ENCODE measurements around the gene FTCD.
"Not testable (repeated sequence)": the region's sequence is repeated elsewhere in the genome, so short reads cannot be mapped to it uniquely, and the experiment has no call there.

Gene FTCD

DNA sequence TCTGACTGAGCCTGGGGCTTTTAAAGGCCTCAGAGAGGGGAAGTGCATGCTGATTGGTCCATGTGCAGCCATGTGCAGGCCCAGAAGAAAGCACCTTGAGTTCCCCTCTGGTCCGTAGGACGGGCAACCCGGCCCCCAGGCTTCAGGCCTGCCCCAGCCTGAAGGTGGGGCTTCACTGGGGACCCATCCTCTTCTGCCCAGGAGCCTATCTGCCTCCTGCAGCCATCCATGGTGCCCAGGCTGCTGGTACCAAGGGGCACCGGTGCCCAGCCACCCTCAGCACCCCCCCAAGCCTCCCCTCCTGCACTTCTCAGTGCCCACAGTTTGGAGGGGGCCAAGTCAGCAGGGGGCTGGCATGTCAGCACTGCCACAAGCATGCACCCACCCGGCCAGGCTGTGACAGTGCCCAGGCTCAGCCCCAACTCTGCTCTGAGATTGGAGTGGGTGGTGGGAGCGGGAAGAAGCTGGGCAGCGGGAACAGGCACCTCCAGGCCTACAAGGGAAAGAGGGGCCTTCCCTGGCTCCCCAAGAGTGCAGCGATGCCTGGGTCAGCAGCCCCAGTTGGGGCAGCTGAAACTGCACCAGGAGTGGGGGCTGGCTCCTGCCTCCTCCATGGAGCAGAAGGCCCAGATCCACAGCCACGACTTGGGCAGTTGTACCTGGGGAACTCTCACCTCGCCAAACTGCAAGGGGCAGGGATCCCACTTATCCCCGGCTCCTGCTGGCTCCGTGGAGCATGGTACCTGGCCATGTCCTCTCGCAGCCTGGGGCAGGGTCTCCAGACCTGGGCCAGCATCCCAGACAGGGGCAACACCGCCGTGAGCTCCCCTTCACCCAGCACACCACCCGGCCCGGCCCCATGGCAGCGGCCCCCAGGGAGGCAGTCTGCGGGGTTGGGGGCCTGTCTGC lies 45.8 kb downstream of the FTCD start:
- DNase-seq (ENCODE audit: low spot score) = no peak

DNA sequence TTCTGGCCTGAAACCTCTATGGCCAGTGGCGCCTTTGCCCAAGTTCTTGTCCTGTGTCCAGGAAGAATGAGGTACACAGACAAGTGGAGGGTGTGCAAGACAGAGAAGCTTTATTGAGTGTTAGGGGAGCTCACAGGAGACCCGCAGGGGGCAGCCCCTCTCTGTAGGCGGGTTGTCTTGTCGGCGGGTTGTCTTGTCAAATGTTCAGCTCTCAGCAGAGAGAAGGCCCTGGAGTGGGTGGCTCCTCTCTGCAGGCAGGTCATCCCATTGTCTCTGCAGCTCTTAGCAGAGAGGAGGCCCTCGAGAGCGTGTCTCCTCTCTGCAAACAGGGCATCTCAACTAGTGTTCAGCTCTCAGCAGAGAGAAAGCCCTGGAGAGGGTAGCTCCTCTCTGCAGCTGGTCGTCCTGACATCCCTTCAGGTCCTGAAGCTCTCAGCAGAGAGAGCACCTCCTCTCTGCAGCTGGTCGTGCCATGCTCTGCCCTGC lies 46.5 kb downstream of the FTCD start:
- no peak for DNase-seq (ENCODE audit: low spot score)

DNA sequence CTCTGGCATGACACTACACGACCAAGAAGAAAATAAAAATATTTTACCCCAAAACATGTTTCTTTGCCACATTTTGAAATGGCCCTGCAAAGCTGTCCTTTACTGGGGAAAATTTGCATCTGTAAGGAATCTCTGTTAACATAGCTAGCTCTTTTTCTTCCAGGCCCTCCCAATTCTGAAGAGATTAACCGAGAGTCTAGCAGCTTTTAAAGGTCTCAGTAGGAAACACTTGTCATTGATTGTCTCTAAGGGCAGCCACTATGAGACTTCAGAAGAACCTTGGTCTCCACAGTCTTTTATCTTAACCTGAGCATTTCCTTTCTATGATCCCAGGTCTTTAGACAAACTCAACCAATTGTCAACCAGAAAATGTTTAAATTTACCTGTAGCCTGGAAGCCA lies 48.0 kb downstream of the FTCD start:
- not testable (repeated sequence) for DNase-seq (ENCODE audit: low spot score)

DNA sequence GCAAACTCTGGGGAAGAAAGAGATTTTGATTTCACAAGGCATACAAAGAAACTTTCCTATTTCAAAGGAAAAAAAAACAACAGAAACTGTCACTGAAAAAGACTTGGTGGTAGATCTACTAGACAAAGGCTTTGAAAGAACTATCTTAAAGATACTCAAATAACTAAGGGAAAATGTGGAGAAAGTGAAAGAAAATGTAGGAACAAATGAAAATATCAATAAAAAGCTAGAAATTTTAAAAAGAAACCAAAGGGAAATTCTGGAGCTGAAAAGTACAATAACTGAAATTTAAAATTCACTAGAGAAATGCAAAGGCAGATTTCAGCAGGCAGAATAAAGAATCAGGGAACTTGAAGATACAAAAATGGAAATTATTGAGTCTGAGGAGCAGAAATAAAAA lies 51.3 kb downstream of the FTCD start:
- DNase-seq (ENCODE audit: low spot score) = no peak

DNA sequence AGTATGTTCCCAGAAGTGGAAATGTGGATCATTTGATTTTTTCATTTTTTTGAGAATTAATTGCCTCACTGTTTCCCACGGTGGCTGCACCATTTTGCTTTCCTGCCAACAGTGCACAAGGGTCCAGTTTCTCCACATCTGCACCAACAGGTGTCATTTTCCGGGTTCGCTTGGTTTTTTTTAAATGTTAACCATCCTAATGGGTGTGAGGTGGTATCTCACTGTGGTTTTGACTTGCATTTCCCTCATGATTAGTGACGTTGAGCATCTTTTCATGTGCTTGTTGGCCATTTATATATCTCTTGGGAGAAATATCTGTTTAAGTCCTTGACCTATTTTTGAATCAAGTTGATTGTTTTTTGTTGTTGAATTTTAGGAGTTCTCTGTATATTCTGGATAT lies 54.5 kb downstream of the FTCD start:
- no peak for DNase-seq (ENCODE audit: low spot score)

DNA sequence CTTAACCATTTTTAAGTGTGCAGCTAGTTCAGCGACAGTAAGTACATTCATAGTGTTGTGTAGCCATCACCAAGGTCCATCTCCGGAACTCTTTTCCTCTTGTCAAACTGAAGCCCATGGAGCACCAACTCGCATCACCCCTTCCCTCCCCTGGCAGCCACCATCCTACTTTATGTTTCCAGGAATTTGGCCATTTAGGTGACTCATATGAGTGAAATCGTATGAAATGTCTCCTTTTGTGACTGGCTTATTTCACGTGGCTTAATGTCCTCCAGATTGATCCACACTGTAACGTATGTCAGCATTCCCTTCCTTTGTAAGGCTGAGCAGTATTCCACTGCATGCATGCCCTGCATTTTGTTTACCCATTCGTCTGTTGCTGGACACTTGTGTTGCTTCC lies 55.0 kb downstream of the FTCD start:
- no peak for DNase-seq (ENCODE audit: low spot score)

DNA sequence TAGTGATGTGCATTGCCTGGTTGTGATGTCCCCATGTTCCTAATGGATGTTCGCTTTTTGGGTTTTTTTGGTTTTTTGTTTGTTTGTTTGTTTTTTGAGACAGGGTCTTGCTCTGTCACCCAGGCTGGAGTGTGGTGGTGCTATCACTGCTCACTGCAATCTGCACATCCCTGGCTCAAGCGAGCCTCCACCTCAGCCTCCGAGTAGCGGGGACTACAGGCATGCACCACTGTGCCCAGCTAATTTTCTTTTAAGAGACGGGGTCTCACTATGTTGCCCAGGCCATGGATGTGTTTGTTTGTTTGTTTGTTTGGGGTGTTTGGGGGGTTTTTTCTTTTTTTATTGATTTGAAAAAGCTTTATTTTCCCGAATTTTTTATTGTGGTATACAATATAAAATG lies 55.4 kb downstream of the FTCD start:
- DNase-seq (ENCODE audit: low spot score) = no peak

DNA sequence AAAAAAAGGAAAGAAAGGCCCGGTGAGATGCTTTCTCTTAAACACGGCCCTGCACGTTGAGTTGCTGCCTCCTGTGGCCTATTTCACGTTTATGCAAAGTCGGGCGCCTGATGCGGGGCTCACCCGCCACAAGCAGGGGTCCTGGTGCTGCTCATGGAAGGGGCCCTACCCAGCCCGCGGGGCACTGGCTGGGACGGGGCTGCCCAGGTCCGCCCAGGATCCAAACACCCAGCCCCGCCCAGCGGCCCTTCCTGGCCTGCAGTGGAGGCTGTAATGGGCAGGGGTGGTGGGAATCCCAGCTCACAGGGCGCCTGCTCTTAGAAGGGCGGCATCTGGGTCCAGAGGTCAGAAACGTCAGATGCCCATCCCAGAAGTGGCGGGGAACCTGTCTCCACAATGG lies 55.9 kb downstream of the FTCD start:
- no peak for DNase-seq (ENCODE audit: low spot score)

DNA sequence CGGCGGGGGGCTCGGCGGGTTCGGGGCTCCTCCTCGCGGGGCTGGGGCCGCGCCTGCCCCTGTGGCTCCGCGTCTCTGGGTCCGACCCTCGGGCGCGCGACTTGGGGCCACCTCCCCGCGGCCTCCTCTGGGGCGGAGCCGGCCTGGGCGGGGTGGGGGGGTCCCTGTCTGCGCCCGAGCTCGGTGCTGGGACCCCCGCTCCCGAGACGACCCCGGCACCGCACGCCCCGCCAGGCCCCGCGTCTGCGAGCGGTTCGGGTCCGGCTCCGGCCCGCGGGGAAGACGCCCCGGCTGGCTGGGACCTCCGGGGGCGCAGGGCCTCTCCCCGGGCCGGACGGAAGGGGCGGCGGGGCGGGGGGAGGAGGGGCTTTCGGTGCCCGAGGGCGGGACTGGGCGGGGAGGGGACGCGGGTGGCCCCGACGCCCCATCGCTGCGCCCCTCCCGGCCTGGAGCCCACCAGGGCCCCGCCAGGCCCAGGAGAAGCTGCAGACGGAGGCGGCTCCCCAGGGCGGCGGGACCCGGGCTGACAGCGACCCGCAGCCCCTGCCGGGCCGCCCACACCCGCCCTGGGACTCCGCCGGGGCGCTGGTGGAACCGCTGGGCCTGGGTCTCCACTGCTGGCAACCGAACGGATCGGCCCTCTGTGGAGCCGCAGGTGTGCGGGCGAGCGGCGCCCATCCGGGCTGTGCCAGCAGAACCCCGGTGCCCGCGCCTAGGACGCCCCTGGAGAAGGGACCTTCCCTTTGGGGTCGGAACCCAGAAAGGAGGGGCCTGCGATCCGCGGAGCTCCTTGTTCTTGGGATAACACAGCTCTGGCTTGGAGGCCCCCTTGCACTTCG lies 56.9 kb downstream of the FTCD start:
- DNase-seq (ENCODE audit: low spot score) = no peak

DNA sequence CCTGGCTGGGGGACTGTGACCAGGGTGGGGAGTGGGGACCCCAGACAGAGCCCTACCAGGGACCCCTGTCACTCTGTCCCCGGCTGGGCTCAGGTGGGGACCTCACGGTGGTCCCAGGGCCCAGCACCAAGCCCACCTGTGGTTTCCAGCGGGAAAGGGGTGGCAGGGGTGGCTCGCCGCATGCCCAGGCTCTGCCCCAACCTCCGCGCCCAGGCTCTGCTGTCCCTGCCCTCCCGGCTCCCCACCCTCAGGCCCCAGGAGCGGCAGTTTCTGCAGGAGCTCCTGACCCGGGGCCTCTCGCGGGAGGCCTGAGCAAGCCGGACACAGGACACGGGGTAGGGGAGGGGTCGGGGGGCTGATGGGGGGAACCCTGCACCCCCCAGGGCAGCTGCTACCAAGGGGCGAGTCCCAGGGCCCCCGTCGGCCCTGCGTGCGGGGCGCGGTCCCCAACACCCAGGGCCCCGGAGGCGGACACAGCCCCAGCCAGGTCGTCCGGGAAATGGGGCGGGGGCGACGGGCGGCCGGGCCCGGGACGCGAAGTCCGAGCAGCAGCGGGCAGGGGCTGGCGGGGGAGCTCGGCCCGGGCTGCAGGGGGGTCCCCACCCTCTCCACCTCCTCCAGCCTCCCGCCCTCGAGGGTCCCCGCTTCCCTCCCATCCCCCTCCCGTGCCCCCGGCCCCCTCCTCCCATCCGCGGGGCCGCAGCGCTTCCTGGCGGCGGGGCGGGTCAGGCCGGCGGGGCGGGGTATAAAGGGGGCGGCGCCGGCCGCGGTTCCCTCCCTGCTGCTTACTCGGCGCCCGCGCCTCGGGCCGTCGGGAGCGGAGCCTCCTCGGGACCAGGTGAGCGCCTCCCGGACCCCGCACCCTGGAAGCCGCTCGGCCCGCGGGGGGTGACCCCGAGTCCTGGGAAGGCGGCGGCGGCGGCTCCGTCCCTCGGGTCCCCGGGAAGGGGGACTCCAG lies 57.8 kb downstream of the FTCD start, which contains the start of gene COL6A2:
Gene COL6A2, plus strand, starts transcription at position 777 of the 958 bp plus-strand sequence.
- no peak for DNase-seq (ENCODE audit: low spot score)

DNA sequence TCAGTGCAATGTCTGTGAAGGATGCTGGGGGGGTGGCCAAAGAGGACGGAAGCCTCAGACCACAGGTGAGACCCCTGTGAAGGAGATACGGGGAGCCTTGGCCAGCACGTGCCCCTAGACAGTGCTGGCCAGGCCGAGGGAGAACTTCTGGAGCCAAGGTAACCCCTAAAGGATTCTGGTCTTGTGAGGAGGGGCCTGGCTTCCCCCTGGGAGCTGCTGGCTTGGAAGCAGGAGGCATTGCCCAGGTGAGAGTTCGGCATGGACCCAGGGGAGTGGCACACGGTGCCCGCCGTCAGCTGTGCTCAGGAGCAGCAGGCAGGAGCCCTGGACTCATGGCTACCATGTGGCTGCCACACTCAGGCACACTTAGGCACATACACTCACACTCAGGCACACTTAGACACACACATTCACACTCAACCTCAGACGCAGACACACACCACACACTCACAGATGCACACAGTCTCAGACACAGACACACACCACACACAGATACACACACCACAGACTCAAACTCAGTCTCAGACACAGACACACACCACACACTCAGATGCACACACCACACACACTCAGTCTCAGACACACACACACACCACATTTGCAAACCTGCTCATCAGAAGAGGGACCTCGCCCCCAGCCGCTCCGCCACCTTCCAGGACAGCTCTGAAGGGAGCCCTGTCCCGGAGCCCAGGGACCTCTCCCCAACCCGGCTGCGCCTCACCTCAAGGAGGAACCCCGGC lies 58.6 kb downstream of the FTCD start:
- DNase-seq (ENCODE audit: low spot score) = no peak

DNA sequence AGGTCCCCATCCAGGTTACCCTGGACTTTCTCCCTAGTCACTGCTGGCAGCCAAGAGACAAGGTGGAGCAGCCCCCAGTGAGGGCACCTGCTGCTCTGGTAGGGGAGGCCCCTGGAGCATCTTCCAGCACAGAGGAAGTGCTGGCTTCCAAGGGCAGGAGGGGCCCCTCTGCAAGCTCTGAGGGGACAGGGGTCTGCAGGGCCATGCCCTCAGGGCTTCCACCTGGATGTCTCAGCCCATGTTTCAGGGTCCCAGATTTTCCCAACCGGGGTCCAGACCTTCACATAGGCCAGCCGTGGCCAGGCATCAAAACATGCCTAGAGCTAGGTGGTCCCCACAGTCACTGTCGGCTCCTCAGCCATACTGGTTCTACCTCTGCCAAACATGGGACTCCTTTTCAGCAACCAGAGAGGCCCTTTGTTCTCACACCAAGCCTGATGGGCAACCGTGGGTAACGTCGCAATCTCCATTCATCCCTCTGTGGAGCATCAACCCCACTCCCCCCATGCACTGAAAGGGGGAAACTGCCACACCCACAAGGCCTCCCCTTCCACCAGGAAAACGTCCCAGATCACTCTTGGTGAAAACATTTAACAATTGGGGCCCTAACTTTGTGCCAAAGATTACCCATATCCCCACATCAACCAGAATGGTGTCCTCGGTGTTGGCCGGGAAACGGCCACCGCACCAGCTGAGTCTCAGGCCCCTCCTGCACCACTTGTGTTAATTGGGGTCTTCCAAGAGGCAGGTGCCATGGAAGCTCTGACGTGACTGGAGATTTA lies 59.4 kb downstream of the FTCD start:
- DNase-seq (ENCODE audit: low spot score) = no peak

DNA sequence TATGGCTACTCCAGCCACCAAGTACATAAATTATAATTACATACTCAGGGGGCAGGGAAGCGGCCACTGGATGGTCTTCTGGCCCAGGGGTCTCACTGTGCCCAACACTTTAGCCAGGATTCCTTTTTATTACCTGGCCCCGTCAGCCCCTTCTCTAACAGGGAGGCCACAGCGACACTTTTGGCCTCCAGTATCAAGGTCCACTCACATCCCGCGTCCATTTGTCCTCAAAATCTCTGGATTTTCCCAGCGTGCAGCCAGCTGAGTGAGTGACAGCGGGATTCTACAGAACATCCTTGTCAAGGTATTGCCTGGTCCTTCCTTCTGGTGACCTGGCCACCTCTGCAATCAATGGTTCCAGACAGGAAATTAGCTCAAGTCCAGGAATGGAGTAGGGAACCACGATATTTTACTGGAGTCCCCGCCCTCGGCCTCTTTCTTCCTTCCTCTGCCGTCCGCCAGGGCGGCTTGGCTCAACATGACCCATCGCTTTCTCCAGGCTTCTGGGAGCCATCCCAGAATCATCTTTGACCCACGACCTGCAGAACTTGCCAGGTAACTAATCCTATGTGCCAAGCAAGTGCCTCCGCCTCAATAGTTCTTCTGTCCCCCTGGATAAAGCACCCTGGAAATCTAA lies 60.2 kb downstream of the FTCD start:
- DNase-seq (ENCODE audit: low spot score) = no peak

DNA sequence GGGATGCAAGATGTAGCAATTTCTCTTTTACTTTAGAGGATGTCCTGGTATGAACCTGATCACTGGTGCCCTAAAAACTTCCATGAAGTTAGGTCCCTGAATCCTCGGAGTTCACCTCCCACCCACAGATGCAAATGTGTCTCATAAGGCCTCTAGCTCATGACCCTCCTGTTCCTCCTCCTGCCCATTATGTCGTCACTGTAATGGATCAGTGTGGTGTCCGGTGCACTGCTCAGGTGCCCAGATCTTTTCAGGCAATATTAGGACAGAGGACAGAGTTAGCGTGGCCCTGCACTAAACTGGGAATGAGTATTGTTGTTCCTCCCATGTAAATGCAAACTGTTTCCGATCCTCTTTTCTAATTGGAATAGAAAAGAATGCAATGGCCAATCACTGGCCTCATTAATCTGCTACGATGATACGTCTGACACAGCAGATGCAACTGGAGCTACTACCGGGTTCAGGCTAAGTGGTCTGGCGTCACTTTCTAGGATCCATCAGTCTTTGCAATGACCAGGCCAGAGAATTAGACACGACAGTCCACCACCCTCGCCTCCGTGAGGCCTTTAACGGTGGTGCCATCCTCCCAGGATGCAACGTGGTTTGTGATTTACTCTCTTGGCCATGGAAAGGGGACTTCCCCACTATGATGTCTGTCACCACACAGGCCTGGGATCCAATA lies 60.8 kb downstream of the FTCD start:
- no peak for DNase-seq (ENCODE audit: low spot score)

DNA sequence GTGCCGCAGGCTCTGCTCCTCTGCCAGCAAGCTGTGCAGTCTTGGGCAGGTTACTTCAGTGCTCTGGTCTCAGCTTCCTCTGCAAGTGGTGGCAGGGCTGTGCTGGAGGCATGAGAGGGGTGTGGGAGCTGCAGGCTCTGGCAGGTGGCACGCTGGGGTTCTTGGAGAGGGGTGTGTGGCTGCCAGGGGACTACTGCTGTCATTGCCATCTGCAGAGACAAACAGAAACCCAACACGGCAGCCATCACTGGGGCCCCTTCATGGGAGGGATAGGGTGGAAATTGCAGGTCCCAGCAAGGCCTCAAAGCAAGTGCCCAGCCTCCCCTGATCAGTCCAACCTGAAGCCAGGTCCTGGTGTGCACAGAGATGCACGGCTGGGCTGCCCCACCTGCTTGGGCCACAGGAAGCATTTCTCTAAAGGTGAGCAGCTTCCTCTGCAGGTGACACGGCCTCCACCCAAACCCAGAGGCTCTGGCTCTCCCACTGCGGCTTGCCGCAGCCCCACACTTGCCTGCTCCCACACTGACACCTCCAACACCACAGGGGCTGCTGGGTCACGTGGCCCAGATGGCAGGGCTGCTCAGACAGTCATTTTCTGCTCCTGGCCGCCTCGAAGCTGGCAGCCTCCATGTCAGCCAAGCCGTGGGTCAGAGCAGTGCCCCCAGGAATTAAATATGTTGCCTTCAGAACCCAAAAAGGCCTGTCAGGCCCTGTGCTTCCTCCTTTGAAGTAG lies 61.5 kb downstream of the FTCD start:
- DNase-seq (ENCODE audit: low spot score) = no peak

DNA sequence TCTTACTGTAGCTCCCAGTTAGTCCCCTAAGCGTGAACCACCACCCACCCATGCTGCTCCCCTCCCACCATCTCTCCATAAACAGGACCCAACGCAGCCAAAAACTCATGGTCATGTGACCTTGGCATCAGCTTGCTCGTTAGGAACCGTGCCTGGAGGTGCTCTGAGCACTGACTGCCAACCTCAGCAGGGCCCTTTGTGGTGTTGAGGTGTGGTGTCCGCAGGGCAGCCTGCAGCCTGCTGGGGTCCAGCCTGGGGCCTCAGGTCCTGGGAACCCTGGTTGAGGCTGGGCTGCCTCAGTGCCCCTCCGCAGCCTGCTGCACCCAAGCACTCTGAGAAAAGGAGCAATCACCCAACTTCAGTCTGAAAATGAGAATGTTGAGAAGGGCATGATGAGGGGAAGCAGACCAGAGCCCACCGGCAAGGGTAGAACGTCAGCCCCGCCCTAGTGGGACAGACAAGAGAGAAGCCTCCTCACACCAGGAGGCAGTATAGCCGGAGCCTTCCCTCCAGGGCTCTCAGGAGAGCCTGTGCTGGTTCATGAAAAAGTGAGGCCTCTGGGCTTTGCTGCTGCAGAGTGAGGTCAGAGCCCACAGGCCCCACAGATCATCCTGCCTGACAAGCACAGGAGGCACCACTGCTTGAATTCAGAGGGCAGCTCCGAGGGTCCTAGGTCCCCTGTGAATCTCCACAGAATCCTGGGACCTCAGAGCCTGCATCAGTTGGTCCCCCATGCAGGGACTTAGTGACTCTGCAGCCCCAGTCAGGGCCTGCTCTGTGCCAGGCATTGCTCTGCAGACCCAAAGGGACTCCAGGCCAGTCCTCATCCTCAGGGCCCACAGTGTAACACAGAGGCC lies 62.3 kb downstream of the FTCD start:
- no peak for DNase-seq (ENCODE audit: low spot score)

DNA sequence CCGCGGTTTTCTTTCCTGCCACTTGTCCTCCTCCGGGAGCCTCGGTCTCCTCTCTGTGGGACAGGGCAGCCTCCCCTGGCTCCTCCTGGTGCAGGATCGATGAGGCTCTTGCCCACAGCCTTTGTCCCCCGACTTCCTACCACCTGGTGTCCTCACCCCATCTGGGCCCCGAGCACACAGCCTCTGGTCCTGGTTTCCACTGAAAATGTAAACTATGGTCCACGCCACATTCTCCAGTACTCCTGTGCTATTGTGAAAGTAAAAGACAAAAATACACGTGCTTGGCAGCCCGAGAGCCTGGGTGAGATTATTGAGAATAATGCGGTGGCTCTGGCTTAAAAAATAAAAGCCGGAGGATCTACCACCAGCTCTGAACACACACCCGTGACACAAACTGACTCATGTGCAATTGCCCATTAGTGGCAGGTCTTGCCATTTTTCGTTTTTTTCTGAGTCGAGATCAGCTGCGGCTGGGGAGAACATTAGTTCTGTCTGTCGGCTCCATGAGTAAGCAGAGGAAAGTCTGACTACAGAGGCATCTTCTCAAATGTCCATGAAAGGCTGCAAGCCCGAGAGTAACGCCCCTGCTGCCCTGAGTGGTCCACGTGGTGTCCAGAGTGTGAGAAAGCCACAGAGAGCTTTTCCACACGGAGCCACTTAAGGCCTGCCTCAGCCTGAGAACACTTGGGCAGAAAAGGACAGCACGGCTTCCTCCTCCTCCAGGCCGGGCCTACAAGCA lies 63.2 kb downstream of the FTCD start:
- no peak for DNase-seq (ENCODE audit: low spot score)
